OCI-LY3 (cell line): Measurements from ENCODE around the gene CD248.

ENCODE experiments used
- H2AFZ ChIP-seq: fragments of 200-600, 300-600 bp; shearing (Covaris generic); 2 replicates; pipeline ENCODE4 v1.6.0; 2014; ENCODE audit warnings: antibody characterized with exemption, low read depth, low read length
- H3K27ac ChIP-seq: fragments of 200-600, 300-600 bp; sonication (generic); 2 replicates; pipeline ENCODE4 v1.5.1; 2014; ENCODE audit warnings: mild to moderate bottlenecking, low read length, moderate library complexity, mixed read lengths
- H3K27me3 ChIP-seq: fragments of 200-600, 300-600 bp; sonication (generic); 2 replicates; pipeline ENCODE4 v1.6.1; 2014; ENCODE audit warnings: low read depth, low read length, mixed read lengths
- H3K36me3 ChIP-seq: fragments of 200-600, 300-600 bp; sonication (generic); replicated peaks from 2 replicates; pipeline ENCODE3; 2014; ENCODE audit warnings: low read depth, low read length, mixed read lengths
- H3K4me1 ChIP-seq: fragments of 300-600, 200-600 bp; sonication (generic); 2 replicates; pipeline ENCODE4 v1.6.1; 2014; ENCODE audit warnings: low read length, mixed read lengths
- H3K4me2 ChIP-seq: fragments of 200-600, 300-600 bp; sonication (generic); 2 replicates; pipeline ENCODE4 v1.6.1; 2014; ENCODE audit warnings: low read length, mixed read lengths
- H3K4me3 ChIP-seq: fragments of 300-600, 200-600 bp; sonication (generic); 2 replicates; pipeline ENCODE4 v1.5.1; 2014; ENCODE audit warnings: antibody characterized with exemption, mild to moderate bottlenecking, low read length, moderate library complexity
- H3K79me2 ChIP-seq: fragments of 300-600, 200-600 bp; shearing (Covaris generic); 2 replicates; pipeline ENCODE4 v1.6.1; 2014; ENCODE audit warnings: mild to moderate bottlenecking, low read length, mixed read lengths
- H3K9ac ChIP-seq: fragments of 300-600, 200-600 bp; shearing (Covaris generic); 2 replicates; pipeline ENCODE4 v1.6.0; 2014; ENCODE audit warnings: mild to moderate bottlenecking, low read length, moderate library complexity
- H3K9me3 ChIP-seq: fragments of 200-600, 300-600 bp; shearing (Covaris generic); 2 replicates; pipeline ENCODE4 v1.6.1; 2014; ENCODE audit warnings: low read length, mixed read lengths; ENCODE audit not compliant: insufficient read depth
- H4K20me1 ChIP-seq: fragments of 200-600, 300-600 bp; sonication (generic); 2 replicates; pipeline ENCODE4 v1.6.1; 2016; ENCODE audit warnings: low read length, mixed read lengths; ENCODE audit not compliant: insufficient read depth
- CTCF ChIP-seq: fragments of 200-600, 300-600 bp; sonication (generic); IDR thresholded peaks from 2 replicates; pipeline ENCODE4 v1.5.1; 2014; ENCODE audit warnings: antibody characterized with exemption, low read length, low read depth
- EZH2phosphoT487 ChIP-seq: fragments of 200-600 bp; shearing (Covaris generic); IDR thresholded peaks from 2 replicates; pipeline ENCODE4 v1.6.1; 2018; ENCODE audit warnings: antibody characterized with exemption, mixed run types, low read depth

CD248 gene

GRCh38 chr11:66289548-66290329, 27.1 kb downstream of the CD248 start:
- H3K4me1 ChIP-seq, result peaks cover 22% of the 10 kb centered on the region
- no peaks in the 10 kb centered on the region for H3K27me3 ChIP-seq
- no peaks in the 10 kb centered on the region for H4K20me1 ChIP-seq
- peak overlapping the region; percentile 68 for H3K27ac ChIP-seq
- TF ChIP-seq CTCF, result no peak
- TF ChIP-seq EZH2phosphoT487, result no peak
- H3K36me3 ChIP-seq, result peaks cover 10% of the 10 kb centered on the region
- H2AFZ ChIP-seq, result no peak overlapping the region
- H3K9ac ChIP-seq, result peak overlapping the region; percentile 94
- peaks cover 21% of the 10 kb centered on the region for H3K79me2 ChIP-seq
- peak overlapping the region; percentile 98 for H3K4me2 ChIP-seq
- no peaks in the 10 kb centered on the region for H3K9me3 ChIP-seq
- peak overlapping the region; percentile 89 for H3K4me3 ChIP-seq

GRCh38 chr11:66288671-66289547, 27.9 kb downstream of the CD248 start, which contains the start of gene YIF1A:
YIF1A (minus strand) TSS chr11:66289143; CDS start chr11:66288985, 158 bp downstream.
- H2AFZ ChIP-seq, result peak within 1 kb of the TSS; percentile 31; the same call in 1 of the 2 replicates
- TF ChIP-seq CTCF (peak; percentile 19; the same call in 1 of the 2 replicates), EZH2phosphoT487 (no peak)

DNA sequence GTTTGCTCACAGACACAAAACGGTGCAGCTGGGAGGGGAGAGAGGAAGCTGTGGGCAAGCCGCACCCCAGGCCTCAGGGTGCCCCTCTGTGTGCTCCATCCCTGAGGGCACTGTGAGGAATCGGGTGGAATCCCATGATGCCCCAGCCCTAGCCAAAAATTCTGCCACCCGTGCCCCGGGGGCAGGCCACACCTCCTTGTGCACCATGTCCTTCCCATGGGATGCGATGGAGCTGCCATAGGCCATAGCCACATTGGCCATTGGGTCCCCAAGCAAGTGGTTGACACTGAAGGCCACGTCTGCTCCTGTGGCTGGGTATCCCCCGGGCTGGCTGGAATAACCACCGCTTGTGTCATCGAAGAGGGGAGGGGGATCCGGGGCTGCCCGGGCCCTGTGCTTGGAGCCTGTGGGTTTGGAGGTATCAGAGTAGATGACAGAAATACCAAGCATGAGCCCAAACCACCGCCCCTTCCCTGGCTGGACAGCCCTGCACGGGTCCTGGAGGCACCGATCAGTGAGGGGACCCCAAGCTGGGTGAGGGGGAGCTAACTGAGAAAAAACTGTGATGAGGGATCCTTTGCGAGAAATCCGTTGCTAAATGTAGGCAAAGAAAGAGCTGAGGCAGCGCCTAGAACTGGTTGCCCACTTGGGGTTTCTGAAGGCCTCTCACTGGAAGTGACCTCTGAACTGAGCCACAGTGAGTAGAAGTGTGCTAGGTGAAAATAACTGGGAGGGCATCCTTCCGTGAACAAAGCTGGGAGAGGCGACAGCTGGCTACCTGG, 28.8 kb downstream of the CD248 start:
- no peak for TF ChIP-seq EZH2phosphoT487
- TF ChIP-seq CTCF, result no peak
- peaks cover 15% of the 10 kb centered on the region for H3K36me3 ChIP-seq
- no peaks in the 10 kb centered on the region for H4K20me1 ChIP-seq
- H3K79me2 ChIP-seq, result peaks cover 21% of the 10 kb centered on the region
- H3K9me3 ChIP-seq, result no peaks in the 10 kb centered on the region
- H3K4me3 ChIP-seq, result peak overlapping the region; percentile 89
- peak overlapping the region; percentile 80 for H3K4me2 ChIP-seq
- peaks cover 35% of the 10 kb centered on the region for H3K4me1 ChIP-seq
- no peaks in the 10 kb centered on the region for H3K27me3 ChIP-seq
- peak overlapping the region; percentile 47 for H3K27ac ChIP-seq
- H2AFZ ChIP-seq, result no peak overlapping the region
- peak overlapping the region; percentile 90 for H3K9ac ChIP-seq

More at GRCh38 chr11:66288671-66289547, 27.9 kb downstream of the CD248 start, which contains the start of gene YIF1A:
- Histone ChIP-seq H3K9me3 (no peaks in the 10 kb centered on the region), H4K20me1 (no peaks in the 10 kb centered on the region), H3K4me3 (peak within 1 kb of the TSS; percentile 89), H3K4me2 (peak within 1 kb of the TSS; percentile 98), H3K27me3 (no peaks in the 10 kb centered on the region), H3K79me2 (peaks cover 21% of the 10 kb centered on the region), H3K9ac (peak within 1 kb of the TSS; percentile 94), H3K4me1 (peaks cover 31% of the 10 kb centered on the region), H3K27ac (peak within 1 kb of the TSS; percentile 68), H3K36me3 (peaks cover 15% of the 10 kb centered on the region)
